ENCODE data around the gene PAPSS2. TPM values are rescaled to one million over a fixed set of nuclear protein-coding genes. Genes with fewer than 3 reads are reported as not detected.

Gene PAPSS2
- total RNA-seq, 1 donor from 2014 or later: 4.7 TPM

DNA sequence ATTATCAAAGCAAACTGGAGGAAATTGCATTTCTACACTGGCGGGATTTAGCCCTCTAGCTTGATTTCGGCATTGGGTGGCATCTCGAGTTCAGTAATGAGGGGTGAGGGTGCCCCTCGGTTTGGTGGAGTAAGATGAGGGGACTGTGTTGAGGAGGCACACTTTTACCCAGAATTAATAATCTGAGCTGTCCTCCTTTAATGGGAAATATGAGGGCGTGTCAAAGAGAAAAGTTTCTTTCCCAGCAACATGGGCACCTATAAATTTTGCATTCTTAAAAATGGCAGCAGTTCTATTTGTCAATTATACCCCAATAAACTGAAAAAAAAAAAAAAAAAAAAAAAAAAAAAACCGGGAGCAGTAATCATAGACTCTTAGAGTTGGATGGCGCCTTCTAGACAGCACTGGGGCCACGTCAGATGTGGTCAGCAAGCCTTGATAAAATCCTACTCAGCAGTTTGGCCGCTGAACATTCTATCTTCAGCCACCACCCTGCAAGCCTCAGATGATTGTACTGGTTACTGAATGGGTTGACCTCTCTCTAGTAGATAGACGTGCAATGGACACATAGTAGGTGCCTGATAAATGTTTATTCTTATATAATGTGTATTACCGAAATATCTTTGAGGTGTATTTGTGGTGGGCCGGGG, 931 bp downstream of the PAPSS2 start:
- Mint-ChIP-seq H3K9me3 (ENCODE audit: unreplicated experiment) (peaks cover 2% of the 10 kb centered on the region), H3K27me3 (ENCODE audit: unreplicated experiment) (peaks cover 12% of the 10 kb centered on the region), H3K4me3 (ENCODE audit: unreplicated experiment) (peak overlapping the region; percentile 91), H3K27ac (ENCODE audit: unreplicated experiment) (peak overlapping the region; percentile 57), H3K4me1 (ENCODE audit: low read depth, unreplicated experiment) (peaks cover 11% of the 10 kb centered on the region), H3K36me3 (ENCODE audit: unreplicated experiment) (no peaks in the 10 kb centered on the region)
- TF ChIP-seq, protein P1, sequence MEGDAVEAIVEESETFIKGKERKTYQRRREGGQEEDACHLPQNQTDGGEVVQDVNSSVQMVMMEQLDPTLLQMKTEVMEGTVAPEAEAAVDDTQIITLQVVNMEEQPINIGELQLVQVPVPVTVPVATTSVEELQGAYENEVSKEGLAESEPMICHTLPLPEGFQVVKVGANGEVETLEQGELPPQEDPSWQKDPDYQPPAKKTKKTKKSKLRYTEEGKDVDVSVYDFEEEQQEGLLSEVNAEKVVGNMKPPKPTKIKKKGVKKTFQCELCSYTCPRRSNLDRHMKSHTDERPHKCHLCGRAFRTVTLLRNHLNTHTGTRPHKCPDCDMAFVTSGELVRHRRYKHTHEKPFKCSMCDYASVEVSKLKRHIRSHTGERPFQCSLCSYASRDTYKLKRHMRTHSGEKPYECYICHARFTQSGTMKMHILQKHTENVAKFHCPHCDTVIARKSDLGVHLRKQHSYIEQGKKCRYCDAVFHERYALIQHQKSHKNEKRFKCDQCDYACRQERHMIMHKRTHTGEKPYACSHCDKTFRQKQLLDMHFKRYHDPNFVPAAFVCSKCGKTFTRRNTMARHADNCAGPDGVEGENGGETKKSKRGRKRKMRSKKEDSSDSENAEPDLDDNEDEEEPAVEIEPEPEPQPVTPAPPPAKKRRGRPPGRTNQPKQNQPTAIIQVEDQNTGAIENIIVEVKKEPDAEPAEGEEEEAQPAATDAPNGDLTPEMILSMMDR (IDR thresholded peaks at IDR 0.05; ENCODE audit: partially characterized antibody, unreplicated experiment): no peak
- no peak for DNase-seq

- TF ChIP-seq, protein P1 (IDR thresholded peaks at IDR 0.05; ENCODE audit: partially characterized antibody, unreplicated experiment): no peak
- H3K9me3 Mint-ChIP-seq (ENCODE audit: unreplicated experiment): peaks cover 2% of the 10 kb centered on the region
- H3K27me3 Mint-ChIP-seq (ENCODE audit: unreplicated experiment): peaks cover 12% of the 10 kb centered on the region
- H3K4me3 Mint-ChIP-seq (ENCODE audit: unreplicated experiment): peak overlapping the region; percentile 91
- H3K4me1 Mint-ChIP-seq (ENCODE audit: low read depth, unreplicated experiment): peaks cover 11% of the 10 kb centered on the region
- no peak for DNase-seq
- no peak overlapping the region for H3K27ac Mint-ChIP-seq (ENCODE audit: unreplicated experiment)
- no peaks in the 10 kb centered on the region for H3K36me3 Mint-ChIP-seq (ENCODE audit: unreplicated experiment)
These were observed 2.4 kb downstream of the PAPSS2 start for GRCh38 chr10:87661861-87662785.

DNA sequence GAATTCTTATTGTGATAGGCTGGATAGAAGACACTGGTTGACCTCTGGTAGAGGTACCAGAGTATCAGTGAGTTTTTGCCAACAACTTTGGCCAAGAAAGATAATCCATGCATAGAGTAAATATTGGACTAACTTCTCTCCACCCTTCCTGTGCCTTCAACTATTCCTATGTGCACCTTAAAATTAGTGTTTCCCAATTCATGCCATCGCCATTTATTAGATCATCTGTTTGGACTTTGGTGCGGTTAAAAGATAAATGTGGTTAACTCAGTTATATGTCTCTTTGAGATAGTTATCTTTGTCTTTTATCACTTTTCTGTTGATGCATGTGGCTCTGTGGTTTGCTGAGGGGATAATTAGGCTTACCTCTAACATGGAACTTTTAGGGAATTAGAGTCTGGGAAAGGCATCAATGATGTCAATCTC, 4.6 kb downstream of the PAPSS2 start:
- H3K4me3 Mint-ChIP-seq (ENCODE audit: unreplicated experiment): no peak overlapping the region
- peaks cover 7% of the 10 kb centered on the region for H3K27me3 Mint-ChIP-seq (ENCODE audit: unreplicated experiment)
- no peaks in the 10 kb centered on the region for H3K36me3 Mint-ChIP-seq (ENCODE audit: unreplicated experiment)
- no peak for DNase-seq
- TF ChIP-seq, protein P1 (IDR thresholded peaks at IDR 0.05; ENCODE audit: partially characterized antibody, unreplicated experiment): no peak
- peaks cover 2% of the 10 kb centered on the region for H3K9me3 Mint-ChIP-seq (ENCODE audit: unreplicated experiment)
- no peak overlapping the region for H3K27ac Mint-ChIP-seq (ENCODE audit: unreplicated experiment)
- peaks cover 7% of the 10 kb centered on the region for H3K4me1 Mint-ChIP-seq (ENCODE audit: low read depth, unreplicated experiment)

DNA sequence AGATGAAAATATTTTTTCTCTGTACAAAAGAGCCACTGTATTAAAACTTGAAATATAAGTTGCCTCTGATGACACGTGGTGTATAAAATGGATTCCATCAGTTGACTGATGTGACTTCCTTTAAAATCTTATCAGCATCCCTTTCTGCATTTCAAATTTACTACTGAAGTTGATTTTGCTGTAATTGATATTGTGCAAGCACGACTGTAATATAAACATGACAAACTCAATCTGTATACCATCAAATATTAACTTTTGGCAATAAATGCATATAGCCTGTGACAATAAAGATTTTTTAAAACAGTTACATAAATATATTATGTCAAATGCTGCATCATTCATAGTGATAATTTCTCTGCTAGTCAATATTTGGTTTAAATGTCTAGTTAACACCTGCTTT, 7.8 kb downstream of the PAPSS2 start:
- no peak overlapping the region for H3K4me3 Mint-ChIP-seq (ENCODE audit: unreplicated experiment)
- no peaks in the 10 kb centered on the region for H3K36me3 Mint-ChIP-seq (ENCODE audit: unreplicated experiment)
- H3K27ac Mint-ChIP-seq (ENCODE audit: unreplicated experiment): no peak overlapping the region
- TF ChIP-seq, protein P1 (IDR thresholded peaks at IDR 0.05; ENCODE audit: partially characterized antibody, unreplicated experiment): no peak
- no peaks in the 10 kb centered on the region for H3K27me3 Mint-ChIP-seq (ENCODE audit: unreplicated experiment)
- H3K9me3 Mint-ChIP-seq (ENCODE audit: unreplicated experiment): no peaks in the 10 kb centered on the region
- no peak for DNase-seq
- H3K4me1 Mint-ChIP-seq (ENCODE audit: low read depth, unreplicated experiment): no peaks in the 10 kb centered on the region
